ENCODE measurements around the gene NOTUM.

DNA sequence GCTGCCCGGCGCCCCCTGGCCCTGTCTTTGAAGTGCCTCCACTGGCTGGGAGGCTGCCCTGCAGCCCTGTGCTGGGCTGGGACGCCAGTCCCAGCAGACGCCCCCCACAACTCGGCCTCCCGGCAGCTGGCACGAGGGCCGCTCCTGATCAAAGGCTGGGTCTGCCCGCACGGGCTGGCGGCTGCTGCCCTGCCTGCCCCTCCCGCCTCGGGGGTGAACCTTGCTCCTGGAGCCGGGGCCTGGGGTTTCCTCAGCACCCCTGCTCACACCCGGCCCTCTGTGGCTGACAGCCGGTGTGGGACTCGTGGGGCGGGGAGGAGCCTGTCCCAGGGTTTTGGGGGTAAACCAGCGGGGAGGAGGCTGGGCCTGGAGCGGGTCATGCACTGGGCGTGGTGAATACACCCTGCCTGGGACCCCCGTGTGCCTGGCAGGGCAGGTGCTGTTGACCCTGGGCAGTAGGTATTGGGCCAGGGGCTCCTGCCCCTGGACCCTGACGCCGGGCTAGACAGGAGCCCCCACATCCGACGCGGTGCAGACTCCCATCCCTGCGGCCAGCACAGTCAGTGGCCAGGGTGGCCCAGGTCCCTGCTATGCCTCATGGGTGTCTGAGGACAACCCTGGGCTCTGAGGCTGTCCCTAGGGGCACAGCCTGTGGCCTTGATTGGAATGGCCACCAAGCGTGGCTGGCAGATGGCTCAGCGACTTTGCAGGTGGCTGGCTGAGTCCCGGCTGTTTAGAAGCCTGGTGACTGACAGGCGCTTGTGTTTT is 40.0 kb upstream of the NOTUM start:
- TF ChIP-seq TAF1 (IDR thresholded peaks at IDR 0.05; ENCODE audit: low read depth) (no peak), RAD21 (IDR thresholded peaks at IDR 0.05; ENCODE audit: low read depth) (no peak), CREB1 (IDR thresholded peaks at IDR 0.05; ENCODE audit: low read depth) (no peak), TCF12 (IDR thresholded peaks at IDR 0.05; ENCODE audit: low read depth) (no peak), CEBPB (IDR thresholded peaks at IDR 0.05) (no peak), EP300 (IDR thresholded peaks at IDR 0.05; ENCODE audit: borderline replicate concordance) (no peak), FOXM1 (IDR thresholded peaks at IDR 0.05; ENCODE audit: borderline replicate concordance, low read depth) (no peak)
- TF ChIP-seq, protein P1, sequence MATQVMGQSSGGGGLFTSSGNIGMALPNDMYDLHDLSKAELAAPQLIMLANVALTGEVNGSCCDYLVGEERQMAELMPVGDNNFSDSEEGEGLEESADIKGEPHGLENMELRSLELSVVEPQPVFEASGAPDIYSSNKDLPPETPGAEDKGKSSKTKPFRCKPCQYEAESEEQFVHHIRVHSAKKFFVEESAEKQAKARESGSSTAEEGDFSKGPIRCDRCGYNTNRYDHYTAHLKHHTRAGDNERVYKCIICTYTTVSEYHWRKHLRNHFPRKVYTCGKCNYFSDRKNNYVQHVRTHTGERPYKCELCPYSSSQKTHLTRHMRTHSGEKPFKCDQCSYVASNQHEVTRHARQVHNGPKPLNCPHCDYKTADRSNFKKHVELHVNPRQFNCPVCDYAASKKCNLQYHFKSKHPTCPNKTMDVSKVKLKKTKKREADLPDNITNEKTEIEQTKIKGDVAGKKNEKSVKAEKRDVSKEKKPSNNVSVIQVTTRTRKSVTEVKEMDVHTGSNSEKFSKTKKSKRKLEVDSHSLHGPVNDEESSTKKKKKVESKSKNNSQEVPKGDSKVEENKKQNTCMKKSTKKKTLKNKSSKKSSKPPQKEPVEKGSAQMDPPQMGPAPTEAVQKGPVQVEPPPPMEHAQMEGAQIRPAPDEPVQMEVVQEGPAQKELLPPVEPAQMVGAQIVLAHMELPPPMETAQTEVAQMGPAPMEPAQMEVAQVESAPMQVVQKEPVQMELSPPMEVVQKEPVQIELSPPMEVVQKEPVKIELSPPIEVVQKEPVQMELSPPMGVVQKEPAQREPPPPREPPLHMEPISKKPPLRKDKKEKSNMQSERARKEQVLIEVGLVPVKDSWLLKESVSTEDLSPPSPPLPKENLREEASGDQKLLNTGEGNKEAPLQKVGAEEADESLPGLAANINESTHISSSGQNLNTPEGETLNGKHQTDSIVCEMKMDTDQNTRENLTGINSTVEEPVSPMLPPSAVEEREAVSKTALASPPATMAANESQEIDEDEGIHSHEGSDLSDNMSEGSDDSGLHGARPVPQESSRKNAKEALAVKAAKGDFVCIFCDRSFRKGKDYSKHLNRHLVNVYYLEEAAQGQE (IDR thresholded peaks at IDR 0.05; ENCODE audit: low read depth), result no peak
